HG02763 (cell line): Measurements from ENCODE around the gene P4HA1.

Experiments used
- ATAC-seq: cut with Tn5 transposase; IDR thresholded peaks from one replicate; pipeline ENCODE4 v1.9.1; 2021; ENCODE audit warnings: mild to moderate bottlenecking, moderate library complexity; ENCODE audit not compliant: unreplicated experiment

Gene P4HA1

GRCh38 chr10:72981028-72981881 lies 115.4 kb downstream of the P4HA1 start:
- no peak for ATAC-seq

DNA sequence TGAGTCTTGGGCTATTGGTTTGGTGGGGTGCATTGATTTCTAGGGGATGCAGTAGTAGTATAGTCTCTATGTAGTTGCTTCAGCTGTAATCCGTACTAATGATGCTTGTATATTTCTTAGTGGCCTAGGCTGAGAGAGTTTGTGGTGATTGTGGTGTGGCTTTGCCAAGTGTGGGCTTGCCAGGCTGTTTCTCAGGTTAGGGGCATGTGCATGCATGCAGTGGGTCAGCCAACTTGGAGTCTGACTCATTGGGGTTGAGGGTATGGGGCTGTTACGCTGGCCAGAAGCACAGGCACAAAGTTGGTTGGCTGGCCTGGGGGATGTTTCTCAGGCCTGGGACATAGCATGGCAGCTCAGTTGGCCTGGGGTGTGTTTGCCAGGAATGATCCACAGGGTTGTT lies 116.3 kb downstream of the P4HA1 start:
- no peak for ATAC-seq

DNA sequence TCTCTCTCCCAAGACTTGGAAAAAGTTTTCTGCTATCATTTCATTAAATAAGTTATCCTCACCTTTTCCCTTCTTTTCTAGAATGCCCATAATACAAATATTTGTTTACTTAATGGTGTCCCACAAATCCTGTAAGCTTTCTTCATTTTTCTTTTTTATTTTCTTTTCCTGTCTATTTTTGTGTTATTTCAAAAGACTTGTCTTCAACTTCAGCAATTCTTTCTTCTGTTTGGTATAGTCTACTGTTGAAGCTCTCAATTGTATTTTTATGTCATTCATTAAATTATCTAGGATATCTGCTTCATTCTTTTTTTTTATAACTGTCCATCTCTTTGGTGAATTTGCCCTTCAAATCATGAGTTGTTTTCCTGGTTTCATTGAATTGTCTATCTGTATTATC lies 117.0 kb downstream of the P4HA1 start:
- no peak for ATAC-seq

- ATAC-seq = no peak
These were observed 119.8 kb downstream of the P4HA1 start for GRCh38 chr10:72976886-72977285.
